Activated CD4-positive, alpha-beta T cell treated with anti-CD3 and anti-CD28 coated beads, Interleukin-2, Interleukin-4, amounts not matched to agents 100 ng/mL and 50 ng/mL, durations not matched to agents 16 hours and 8 hours (primary cell): ENCODE results near the gene E2F2.

Source experiments
- DNase-seq: peaks from one replicate; pipeline ENCODE4 v3.0.0-alpha.2; 2020; ENCODE audit warnings: low spot score

Gene E2F2

DNA sequence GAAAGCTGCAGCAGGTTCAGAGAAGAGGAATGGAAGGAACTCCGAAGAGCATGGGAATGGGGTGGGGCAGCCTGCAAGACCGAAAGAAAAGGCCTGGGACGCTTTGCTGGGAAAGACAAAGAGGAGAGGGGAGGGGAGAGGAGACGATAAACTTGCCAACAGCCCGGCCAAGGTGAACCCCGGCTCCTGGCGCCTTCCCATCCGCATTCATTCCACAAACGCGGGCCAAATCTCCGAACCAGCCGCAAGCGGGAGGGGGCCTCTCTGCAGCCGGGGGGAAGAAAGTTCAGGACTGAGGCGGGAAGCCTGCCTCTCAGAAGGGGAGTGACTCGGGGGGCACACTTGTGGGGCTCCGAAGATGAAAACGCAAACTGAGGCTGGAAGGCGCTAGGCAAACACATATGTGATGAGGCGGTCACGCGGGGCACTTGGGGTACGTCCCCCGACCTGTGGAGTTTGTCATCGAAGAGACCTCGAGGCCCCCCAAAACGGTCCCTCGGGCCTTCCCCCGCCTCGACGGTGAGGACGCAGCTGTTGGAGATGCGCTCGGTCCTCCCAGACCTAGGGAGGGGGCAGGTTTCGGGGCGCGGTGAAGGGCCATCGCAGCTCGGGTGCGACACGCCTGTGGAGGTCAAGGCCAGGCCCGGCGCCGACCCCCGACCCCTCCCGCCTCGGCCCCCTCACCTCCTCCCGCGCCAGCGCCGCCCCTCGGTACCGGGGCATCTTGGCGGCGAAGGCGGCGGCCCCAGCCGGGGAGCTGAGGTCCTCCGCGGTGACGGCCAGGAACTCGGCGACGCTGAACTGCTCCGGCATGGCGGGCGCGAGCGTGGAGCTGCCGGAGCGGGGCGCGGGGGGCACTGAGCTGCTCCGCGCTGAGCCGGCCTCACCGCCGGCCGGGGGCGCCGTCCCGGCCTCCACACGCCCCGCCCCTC lies 47.4 kb downstream of the E2F2 start, which contains the start of gene ASAP3:
Gene ASAP3 (minus strand): TSS at position 859 of the 932 bp plus-strand sequence. CDS start 46 bp downstream, at position 813.
- DNase-seq: no peak

GRCh38 chr1:23481904-23482303 lies 49.1 kb downstream of the E2F2 start:
- no peak for DNase-seq

DNA sequence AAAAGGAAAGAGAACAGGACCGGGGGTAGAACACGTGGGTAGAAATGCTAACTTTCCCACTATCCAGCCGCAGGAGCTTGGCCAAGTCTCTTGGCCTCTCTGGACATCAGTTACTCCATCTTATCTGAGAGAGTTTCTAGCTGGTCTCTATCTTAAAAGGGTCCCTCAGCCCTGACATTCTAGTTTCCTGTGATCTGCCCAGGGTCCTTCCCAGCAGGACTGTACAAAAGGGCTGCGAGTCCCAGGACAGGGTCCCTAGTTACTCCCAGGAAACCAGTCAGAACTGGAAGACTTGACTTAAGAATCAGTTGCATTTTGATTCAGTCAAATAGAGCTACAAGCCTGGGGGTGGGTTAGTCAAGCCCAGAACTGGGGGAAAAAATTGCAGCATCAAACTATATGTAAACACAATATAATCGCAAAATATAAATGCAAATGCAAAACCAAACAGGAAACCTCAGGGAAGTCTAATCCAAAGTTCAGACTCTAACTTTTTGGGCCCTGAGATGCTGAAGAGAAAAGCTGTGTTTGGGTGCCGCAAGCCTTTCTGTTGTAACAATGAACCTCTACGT lies 49.9 kb downstream of the E2F2 start:
- peak; percentile 21 for DNase-seq

DNA sequence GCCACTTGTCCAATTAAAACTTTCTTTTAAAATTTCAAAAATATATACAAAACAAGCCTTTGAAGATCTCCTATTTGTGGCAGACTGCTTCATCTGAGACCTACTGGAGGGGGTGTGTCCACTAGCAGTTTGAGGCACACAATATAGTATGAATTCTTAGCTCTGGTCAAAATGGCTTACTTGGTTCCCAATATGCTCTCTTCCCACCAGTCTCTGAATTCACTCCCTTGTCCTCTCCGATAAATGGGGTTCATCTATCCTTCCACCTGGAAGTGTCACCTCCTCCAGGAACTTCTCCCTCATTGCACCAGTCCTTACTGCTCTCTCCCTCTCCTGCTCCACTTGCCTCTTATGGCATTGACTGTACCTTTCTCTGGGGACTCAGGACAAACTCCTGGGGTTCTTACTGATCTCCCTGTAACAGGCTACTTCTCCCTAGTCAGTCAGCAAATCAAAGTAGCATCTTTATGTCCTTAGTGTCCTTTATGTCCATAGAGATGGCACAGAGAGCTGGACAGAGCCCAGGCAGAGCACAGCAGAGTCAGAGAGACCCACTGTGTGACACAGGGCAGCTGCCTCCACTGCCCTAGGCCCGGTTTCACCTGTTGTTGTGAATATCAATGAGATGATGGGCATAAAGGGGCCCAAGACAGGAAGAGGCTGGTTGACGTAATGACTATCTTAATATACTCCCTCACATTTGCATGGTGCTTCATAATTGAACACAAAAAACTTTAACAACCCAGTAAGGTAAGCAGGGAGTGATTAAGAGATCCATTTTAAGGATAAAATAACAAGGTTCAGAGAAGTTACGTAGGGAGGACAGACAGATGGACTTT lies 50.6 kb downstream of the E2F2 start:
- no peak for DNase-seq

GRCh38 chr1:23479666-23479941 lies 51.4 kb downstream of the E2F2 start:
- DNase-seq: no peak

GRCh38 chr1:23478896-23479665 lies 52.0 kb downstream of the E2F2 start:
- DNase-seq: no peak

GRCh38 chr1:23477359-23478144 lies 53.5 kb downstream of the E2F2 start:
- DNase-seq: no peak

DNA sequence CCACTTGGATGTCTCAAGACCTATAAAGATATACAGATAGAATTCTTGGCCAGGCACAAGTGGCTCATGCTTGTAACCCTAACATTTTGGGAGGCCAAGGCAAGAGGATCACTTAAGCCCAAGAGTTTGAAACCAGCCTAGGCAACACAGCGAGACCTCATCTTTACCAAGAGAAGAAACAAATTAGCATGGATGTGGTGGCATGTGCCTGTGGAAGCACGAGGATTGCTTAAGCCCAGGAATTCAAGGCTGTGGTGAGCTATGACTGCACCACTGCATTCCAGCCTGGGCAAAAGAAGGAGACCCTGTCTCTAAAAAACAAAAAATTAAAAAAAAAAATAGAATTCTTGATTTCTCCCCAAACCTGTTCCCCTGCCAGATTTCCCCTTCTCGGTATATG lies 55.4 kb downstream of the E2F2 start:
- DNase-seq: no peak

DNA sequence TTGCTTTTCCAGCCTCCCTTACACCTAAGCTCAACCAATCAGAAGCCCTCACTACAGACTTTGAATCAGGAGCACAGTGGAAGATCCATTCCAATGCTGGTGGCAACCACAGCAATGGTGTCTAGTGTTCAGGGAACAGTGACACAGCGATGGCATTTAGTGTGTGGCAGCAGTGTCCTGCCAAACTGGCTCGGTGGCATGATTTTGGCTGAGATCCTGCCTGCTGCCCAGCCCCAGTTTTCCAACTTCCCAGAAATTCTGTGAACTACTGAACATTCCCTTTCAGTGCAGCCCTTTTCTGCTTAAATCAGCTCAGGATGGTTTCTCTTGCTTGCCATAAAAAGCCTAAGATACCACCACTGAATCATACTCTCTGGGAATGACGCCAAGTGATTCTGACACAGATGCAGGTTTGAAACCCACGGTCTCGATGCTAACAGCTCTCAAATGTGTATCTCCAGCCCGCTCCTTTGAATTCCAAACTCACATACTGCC lies 55.9 kb downstream of the E2F2 start:
- DNase-seq: no peak

- DNase-seq: no peak
These were observed 57.8 kb downstream of the E2F2 start for GRCh38 chr1:23473037-23473800.

DNA sequence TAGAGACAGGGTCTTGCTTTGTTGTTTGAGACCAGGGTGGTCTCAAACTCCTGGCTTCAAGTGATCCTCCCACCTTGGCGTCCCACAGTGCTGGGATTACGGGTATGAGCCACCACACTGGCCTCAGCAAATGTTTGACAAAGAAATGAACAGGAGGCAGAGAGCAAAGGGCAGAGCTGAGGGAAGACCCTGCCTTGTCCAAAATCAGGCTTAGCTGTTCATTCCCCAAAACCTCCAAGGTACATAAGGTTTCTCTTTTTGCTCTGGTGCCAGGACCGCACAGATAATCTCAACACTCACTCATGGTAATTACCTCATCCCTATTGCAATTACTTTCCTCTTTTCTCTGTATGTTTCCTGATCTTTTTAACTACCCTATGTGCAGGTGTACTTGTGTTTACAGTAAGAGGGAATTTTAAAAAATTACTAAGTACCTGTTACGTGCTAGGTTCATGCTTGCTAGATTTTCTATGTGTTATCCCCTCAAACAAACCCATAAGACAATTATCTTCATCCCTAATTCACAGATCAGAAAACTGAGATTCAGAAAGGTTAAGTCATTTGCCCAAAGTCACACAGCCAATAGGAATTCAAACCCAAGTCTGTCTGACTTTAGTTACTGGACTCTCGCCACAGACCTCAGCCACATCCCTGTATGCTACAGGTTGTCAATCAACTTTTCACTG lies 58.5 kb downstream of the E2F2 start:
- no peak for DNase-seq

DNA sequence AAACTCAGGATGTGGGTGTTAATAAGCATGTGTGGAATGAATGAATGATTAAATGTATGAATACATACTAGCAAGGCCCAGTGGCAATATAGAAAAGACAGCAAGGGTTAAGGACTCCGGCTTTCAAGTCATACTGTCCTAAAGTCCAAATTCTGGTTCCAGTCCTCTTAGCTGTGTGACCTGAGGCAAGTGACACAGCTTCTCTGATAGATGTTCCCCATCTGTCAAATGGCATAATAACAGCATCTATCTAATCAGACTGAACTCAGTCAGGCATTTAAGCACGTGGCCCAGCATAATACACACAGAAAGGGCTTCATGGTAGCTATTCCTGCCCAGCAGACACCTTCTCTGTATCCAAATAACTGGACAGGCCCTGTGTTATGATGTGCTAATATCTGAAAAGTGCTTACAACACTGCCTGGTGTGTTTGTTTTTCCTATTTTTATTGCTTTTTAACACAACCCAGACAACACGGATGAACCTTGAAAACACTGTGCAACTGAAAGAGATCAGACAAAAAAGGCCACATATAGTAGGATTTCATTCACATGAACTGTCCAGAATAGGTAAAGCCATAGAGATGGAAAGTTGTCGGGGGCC lies 59.5 kb downstream of the E2F2 start:
- no peak for DNase-seq

DNA sequence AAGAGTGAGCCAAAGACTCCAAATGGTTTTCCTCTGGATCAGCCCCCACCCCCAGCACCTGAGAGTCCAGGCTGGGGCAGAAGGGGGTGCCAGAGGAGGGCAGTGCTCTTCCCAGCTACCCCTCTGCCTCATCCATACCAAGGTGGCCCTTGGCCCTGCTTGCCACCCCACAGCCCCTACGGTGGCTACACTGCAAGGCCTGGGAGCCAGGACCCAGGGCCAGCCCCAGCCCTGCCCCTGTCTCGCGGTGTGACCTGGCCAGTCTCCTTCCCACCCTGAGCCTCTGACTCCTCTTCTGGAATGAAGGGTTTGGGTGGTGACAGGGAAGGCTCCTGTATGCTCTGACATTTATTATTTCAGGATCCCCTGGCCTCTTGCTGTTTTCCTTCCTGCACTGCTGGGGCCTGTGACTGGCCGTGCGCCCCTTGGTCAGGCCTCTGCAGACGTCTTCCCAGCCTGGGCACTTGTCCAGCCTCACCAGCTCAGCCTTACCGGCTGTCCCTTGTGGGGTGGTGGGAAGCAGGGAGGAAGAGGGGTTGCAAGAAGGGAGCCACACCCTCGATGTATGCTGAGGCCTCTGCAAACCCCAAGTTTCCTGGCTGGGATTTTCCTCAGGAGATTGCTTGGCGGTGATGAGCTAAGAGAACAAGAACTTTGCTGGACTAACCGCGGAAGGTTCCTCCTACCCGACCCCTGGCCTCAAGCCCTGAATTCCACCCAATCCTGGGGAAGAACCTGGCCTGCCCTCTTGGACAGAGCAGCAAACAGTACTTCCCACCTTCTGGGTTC lies 60.6 kb downstream of the E2F2 start:
- DNase-seq: no peak

DNA sequence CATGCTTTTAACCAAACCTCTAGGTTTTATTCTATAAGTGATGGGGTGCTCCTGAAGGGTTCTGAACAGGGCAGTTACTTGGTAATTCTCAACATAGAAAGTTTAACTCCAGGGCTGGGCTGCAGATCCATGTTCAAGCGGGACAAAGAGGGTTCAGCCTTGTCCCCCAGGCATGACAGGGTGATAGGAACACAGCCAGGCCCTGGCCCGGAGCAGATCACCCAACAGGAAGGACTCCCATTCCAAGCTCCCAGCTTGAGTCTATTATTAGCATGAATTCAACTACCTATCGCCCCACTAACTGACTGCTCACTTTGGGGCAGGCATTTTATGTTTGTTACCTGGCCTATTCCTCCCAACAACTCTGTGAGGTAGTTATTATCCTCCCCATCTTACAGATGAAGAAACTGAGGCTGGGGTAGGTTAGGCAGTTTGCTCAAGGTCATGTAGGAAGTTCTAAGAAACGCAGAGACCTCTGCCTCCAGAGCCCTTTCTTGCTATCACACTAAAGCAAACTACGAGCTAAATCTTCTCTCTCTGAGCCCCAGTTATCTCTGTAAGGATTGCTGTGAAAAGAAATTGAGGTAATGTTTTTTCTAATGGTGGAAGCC lies 61.6 kb downstream of the E2F2 start:
- DNase-seq: no peak

DNA sequence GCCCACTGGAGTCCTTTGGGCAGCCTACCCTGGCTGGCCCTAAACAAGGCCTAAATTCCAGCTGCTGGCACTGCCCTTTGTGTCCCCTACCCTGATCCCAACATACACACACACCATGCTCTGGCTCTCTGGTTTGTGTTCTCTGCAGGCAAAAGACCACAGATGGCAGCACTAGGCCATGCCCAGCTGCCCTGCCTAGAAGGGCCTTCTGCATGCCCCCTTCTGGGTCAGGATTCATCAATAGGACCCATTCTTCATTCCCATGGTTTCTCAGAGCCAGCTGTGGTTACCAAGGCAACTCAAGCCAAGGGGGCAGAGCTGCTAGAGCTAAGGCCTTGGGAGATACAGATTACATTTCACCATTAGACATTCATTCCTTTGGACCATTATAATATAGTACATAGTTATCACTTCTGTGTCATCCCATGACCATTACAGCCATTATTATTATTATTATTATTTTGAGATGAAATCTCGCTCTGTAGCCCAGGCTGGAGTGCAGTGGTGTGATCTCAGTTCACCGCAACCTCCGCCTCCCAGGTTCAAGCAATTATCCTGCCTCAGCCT lies 64.5 kb downstream of the E2F2 start:
- no peak for DNase-seq

DNA sequence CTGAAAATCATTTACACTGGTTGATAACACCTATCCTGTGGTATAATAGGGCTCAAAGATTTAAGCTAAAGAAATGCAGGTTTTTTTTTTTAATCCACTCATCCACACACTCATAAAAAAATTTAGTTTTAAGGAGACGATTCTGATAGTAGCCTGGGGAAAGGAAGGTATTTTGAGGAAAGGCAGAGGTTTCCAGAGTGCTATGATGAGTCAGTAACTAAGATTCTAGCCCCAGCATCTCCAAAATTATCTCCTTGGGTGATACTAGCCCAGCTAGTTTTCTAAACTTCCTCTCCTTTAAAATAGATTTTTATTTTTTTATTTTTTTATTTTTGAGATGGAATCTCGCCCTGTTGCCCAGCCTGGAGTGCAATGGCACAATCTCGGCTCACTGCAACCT lies 67.7 kb downstream of the E2F2 start:
- no peak for DNase-seq

GRCh38 chr1:23462766-23463165 lies 68.3 kb downstream of the E2F2 start:
- no peak for DNase-seq

DNA sequence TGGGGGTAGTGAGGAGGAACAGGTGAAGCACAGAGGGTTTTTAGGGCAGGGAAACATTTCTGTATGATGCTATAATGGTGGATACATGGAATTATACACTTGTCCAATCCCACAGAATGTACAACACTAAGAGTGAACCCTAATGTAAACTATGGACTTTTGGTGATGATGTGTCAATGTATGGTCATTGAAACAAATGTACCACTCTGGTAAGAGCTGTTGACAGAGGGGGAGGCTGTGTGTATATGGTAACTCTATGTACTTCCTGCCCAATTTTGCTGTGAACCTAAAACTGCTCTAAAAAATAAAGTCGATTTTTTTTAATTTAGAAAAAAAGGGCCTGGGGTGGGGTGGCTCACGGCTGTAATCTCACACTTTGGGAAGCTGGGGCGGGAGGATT lies 70.0 kb downstream of the E2F2 start:
- DNase-seq: no peak
